Skeletal muscle tissue (tissue), 4 donors: ENCODE data around the gene SPATA31E1. TPM values are rescaled to one million over a fixed set of nuclear protein-coding genes. Genes with fewer than 3 reads are reported as not detected.

ENCODE experiments used
- H3K27ac ChIP-seq: one replicate; pipeline ENCODE4 v1.7.0; 2013; ENCODE audit warnings: mild to moderate bottlenecking, low read depth, low read length, inconsistent platforms
- H3K27me3 ChIP-seq, 3 donors: one replicate each; pipeline ENCODE4 v1.7.0; 2013; ENCODE audit warnings: low read length in 3 of 3; ENCODE audit not compliant: control insufficient read depth in 3 of 3, insufficient read depth in 3 of 3
- H3K36me3 ChIP-seq, 3 donors: one replicate each; pipeline ENCODE4 v1.7.0; 2013; ENCODE audit warnings: low read length in 3 of 3; ENCODE audit not compliant: control insufficient read depth in 3 of 3, insufficient read depth in 3 of 3
- H3K4me1 ChIP-seq, 3 donors: one replicate each; pipeline ENCODE4 v1.7.0; 2013; ENCODE audit warnings: low read length in 3 of 3, mild to moderate bottlenecking in 3 of 3; ENCODE audit not compliant: control insufficient read depth in 3 of 3, insufficient read depth in 3 of 3
- H3K4me3 ChIP-seq, 3 donors: one replicate each; pipeline ENCODE4 v1.7.0; 2013; ENCODE audit warnings: low read length in 3 of 3
- H3K9ac ChIP-seq, 3 donors: one replicate each; pipeline ENCODE4 v1.7.0; 2013; ENCODE audit warnings: low read length in 3 of 3, mild to moderate bottlenecking in 3 of 3, moderate library complexity in 2 of 3, low read depth in 1 of 3
- H3K9me3 ChIP-seq, 3 donors: one replicate each; pipeline ENCODE4 v1.7.0; 2013; ENCODE audit warnings: low read length in 3 of 3; ENCODE audit not compliant: control insufficient read depth in 3 of 3
- total RNA-seq: library from RNA; depleted of rRNA; stranded (reverse); fragments of >200 nt; gene quantifications from one replicate; pipeline ENCODE4 v1.2.3, GENCODE V29; 2014
- donor health status: Osteomylitis.

The SPATA31E1 gene
- total RNA-seq, 1 donor from 2014 or later, result not detected

DNA sequence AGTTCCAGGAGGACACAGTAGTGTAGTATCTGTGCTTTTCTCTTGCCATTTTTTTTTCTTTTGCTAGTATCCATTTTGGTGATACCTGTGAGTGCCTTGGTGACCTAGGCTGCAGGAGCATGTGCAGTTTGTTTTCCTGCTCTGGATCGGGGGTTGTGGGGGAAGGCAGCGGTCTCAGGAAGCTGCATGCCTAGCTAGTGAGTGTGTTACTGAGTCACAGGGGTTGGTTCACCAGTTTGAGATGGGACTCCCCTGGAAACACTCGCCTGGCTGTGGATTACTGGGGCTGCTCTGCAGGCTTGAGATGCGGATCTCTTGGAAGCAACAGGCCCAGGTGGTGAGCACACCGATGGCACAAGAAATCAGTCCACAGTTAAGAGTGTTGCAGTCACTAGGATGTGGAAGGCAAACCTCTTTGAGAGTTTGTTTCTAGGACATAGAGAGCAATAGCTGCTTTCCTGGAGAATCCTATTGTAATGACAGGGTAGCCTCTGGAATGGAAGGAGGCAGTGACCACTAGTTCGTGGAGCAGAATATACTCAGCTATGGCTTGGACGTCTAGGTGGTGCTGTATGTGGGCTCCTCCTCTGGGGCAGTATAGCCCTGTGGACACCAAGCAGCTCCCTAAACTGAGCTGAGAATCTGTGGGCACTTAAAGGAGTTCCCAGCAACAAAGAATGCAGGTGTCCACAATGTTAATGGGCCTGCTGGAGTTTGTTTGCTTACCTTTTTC lies 20.0 kb upstream of the SPATA31E1 start:
- Histone ChIP-seq H3K9ac (no peak overlapping the region), H3K4me3 (no peak overlapping the region), H3K9me3 (peaks cover 3 to 4% (median 3%) of the 10 kb centered on the region in 3 donors), H3K27me3 (no peaks in the 10 kb centered on the region), H3K27ac (no peak overlapping the region), H3K36me3 (no peaks in the 10 kb centered on the region), H3K4me1 (no peaks in the 10 kb centered on the region)

DNA sequence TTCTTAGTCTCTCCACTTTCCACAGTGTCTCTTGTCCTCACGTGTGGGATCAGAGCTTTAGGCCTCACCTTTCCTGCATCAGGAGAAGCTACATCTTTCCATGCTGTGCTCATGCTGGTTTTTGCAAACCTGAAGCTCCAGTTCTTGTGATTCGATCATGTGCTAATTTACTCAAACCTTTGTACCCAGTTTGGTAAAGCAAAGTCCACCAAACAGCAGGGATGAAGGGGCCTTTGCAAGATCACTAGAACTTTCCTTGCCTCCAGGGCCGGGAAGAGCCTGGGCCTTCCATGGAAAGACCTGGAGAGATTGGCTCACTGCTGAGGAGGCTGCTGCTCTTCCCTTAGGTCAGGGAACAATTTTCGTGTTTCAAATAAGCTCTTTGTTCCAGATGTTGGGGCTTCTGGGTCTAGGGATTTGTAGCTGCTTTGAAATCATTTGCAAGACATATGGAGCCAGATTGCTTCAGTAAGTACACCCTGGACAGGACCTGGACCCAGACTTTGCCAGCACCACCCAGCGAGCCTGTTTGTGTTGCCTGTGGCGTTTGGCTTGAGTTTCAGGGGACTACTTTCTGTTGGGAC lies 18.7 kb upstream of the SPATA31E1 start:
- H3K36me3 ChIP-seq, result no peaks in the 10 kb centered on the region
- peaks cover 2 to 4% (median 3%) of the 10 kb centered on the region in 3 donors for H3K9me3 ChIP-seq
- no peak overlapping the region for H3K9ac ChIP-seq
- no peak overlapping the region for H3K27ac ChIP-seq
- no peaks in the 10 kb centered on the region for H3K27me3 ChIP-seq
- H3K4me1 ChIP-seq, result no peaks in the 10 kb centered on the region
- no peak overlapping the region for H3K4me3 ChIP-seq

DNA sequence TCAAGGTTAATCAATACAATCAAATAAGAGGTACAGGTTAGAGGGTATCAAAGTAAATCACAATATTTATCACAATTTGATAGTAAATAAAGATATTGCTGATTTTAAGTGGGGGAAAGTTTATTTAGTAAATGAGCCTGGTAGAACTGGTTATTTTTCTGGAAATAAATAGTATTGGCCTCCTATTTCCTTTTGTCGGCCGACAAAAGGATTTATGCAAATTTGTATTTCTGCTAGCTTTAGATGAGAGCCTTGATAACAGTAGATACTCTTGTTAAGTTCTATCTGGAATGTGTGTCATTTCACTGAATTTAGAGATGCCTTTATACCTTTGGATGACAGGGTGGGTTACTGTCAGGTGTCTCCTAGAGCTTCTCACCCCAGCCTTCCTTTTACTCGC lies 17.8 kb upstream of the SPATA31E1 start:
- Histone ChIP-seq H3K27ac (no peak overlapping the region), H3K4me3 (no peak overlapping the region), H3K4me1 (no peaks in the 10 kb centered on the region), H3K27me3 (no peaks in the 10 kb centered on the region), H3K36me3 (no peaks in the 10 kb centered on the region), H3K9ac (no peak overlapping the region), H3K9me3 (peaks cover 0 to 3% (median 0%) of the 10 kb centered on the region in 3 donors)

DNA sequence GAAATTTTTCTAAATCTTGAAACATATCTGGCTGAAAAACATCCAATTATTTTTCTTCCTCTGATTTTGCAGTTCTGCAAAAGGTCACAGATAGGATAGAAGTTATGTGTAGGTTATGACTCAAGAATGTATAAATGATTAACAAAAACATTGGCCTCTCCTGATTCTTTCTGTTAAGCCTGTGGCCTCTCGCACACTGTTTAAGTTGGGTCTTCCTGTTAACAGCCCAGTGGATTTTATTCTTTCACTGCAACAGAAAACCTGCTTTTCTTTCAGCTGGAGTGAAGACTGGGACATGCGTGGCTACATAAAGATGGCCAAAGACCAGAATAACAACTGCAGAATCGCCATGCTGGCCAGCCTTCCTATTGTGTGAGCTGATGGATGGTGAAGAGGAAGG lies 17.1 kb upstream of the SPATA31E1 start:
- H3K27ac ChIP-seq, result no peak overlapping the region
- peaks cover 0 to 3% (median 0%) of the 10 kb centered on the region in 3 donors for H3K9me3 ChIP-seq
- no peaks in the 10 kb centered on the region for H3K36me3 ChIP-seq
- no peak overlapping the region for H3K9ac ChIP-seq
- H3K4me3 ChIP-seq, result no peak overlapping the region
- no peaks in the 10 kb centered on the region for H3K4me1 ChIP-seq
- H3K27me3 ChIP-seq, result no peaks in the 10 kb centered on the region

DNA sequence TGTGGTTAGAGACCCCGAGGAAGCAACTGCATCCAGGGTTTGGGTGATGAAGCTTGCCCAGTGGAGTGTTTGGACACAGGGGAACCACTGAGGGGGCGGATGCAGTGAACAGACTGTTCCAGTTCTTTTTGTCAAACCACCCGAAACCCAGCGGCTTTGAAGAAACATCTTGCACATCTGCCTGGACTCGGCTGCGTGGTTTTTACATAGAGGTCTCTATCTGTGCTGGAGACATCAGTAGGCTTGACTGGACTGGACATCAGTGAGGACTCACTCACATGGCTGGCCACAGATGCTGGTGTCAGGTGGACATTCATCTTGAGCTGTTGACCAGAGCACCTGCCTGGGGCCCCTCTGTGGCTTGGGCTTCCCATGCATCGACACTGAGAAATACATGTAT lies 15.3 kb upstream of the SPATA31E1 start:
- H3K4me1 ChIP-seq, result no peaks in the 10 kb centered on the region
- no peak overlapping the region for H3K4me3 ChIP-seq
- H3K27ac ChIP-seq, result no peak overlapping the region
- no peaks in the 10 kb centered on the region for H3K27me3 ChIP-seq
- H3K36me3 ChIP-seq, result no peaks in the 10 kb centered on the region
- H3K9me3 ChIP-seq, result no peaks in the 10 kb centered on the region
- H3K9ac ChIP-seq, result no peak overlapping the region

DNA sequence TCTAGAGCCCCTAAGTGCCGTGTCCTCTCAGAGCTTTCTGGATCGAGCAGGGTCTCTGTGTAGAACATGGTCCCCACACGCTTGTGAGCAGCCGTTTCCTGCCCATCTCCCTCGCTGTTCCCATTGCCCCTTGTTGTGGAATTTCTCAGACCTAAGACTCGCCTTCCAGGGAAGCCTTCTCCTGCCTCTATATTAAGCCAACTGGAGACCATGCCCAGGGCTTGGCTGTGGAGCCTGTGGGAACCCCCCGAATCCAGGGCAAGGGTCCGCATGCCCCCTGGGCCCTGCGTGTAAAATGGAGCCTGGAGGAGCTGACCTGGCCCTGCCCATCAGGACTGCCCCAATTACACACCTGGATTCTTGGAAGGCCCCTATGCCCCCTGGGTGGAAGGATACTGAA lies 14.5 kb upstream of the SPATA31E1 start:
- no peaks in the 10 kb centered on the region for H3K4me1 ChIP-seq
- H3K9ac ChIP-seq, result no peak overlapping the region
- H3K9me3 ChIP-seq, result no peaks in the 10 kb centered on the region
- no peak overlapping the region for H3K27ac ChIP-seq
- H3K36me3 ChIP-seq, result no peaks in the 10 kb centered on the region
- no peaks in the 10 kb centered on the region for H3K27me3 ChIP-seq
- no peak overlapping the region for H3K4me3 ChIP-seq

DNA sequence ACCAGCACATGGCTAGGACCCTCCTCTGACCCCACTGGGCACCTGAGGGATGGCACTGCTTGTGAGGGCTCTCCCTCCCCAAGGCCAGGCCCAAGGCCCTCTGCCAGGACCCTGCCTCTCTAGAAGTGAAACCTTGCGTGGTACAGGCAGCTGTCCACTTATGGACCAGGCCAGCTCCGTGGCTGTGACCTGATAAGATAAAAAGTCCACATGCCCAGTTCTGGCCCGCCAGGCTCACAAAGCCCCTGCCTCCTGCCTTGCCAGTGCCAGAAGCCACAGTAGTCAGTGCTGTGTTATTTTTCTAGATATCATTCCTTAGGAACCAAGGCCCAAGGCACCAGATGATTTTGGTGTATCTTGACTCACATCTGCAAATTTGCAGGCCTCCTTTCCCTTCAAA lies 14.0 kb upstream of the SPATA31E1 start:
- Histone ChIP-seq H3K9ac (no peak overlapping the region), H3K4me1 (no peaks in the 10 kb centered on the region), H3K27ac (no peak overlapping the region), H3K9me3 (no peaks in the 10 kb centered on the region), H3K4me3 (no peak overlapping the region), H3K36me3 (no peaks in the 10 kb centered on the region), H3K27me3 (no peaks in the 10 kb centered on the region)

DNA sequence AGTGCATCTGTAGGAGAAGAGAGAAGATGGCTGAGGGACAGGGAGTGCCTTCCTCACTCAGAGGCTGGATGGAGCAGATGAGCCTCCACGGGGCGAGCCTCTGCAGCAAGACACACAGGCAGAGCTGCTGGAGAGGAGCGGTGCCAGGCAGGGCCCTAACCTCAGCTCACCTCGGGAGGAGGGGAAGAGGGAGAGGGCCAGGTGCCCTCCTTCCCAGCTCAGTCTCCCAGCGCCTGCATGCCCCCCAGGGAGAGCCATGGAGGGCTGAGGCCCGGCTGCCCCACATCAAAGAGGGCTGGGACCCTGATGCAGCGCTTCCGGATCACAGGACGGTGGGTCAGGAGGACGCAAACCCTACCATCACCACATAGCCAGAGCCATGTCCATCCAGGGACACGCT lies 13.6 kb upstream of the SPATA31E1 start:
- Histone ChIP-seq H3K27ac (no peak overlapping the region), H3K36me3 (no peaks in the 10 kb centered on the region), H3K4me3 (no peak overlapping the region), H3K9ac (no peak overlapping the region), H3K27me3 (no peaks in the 10 kb centered on the region), H3K9me3 (no peaks in the 10 kb centered on the region), H3K4me1 (no peaks in the 10 kb centered on the region)

DNA sequence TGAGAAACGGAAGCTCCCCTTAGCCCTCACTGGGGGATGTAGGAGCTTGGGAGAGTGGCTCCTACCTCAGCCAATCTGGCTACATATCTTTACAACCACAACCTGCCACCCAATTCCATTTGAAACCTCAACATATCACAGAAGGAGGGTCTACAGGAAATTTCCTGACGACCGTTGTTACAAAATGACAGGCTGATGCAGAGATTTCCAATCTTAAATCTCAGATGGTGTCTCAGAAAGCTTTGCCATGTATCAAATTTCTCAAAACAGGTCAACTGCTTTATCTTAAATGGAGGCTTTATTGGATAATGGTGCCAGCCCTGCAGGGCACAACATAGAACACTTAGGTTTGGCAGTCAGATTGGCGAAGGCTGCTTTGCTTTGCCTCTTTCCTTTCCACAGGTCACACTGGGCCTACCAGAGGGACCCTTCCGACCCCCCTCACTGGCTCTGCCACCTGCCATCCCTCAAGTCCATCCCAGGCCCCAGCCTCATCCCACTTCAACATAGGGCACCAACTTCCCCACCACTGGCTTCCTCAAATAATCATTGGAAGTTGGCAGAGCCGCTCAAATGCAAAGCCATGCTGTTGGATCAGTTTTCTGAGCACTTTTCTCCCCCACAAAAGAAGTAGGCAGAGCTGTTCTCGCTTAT lies 11.1 kb upstream of the SPATA31E1 start:
- H3K27me3 ChIP-seq, result no peaks in the 10 kb centered on the region
- no peaks in the 10 kb centered on the region for H3K9me3 ChIP-seq
- H3K36me3 ChIP-seq, result no peaks in the 10 kb centered on the region
- no peak overlapping the region for H3K4me3 ChIP-seq
- H3K27ac ChIP-seq, result no peak overlapping the region
- H3K9ac ChIP-seq, result no peak overlapping the region
- no peaks in the 10 kb centered on the region for H3K4me1 ChIP-seq

DNA sequence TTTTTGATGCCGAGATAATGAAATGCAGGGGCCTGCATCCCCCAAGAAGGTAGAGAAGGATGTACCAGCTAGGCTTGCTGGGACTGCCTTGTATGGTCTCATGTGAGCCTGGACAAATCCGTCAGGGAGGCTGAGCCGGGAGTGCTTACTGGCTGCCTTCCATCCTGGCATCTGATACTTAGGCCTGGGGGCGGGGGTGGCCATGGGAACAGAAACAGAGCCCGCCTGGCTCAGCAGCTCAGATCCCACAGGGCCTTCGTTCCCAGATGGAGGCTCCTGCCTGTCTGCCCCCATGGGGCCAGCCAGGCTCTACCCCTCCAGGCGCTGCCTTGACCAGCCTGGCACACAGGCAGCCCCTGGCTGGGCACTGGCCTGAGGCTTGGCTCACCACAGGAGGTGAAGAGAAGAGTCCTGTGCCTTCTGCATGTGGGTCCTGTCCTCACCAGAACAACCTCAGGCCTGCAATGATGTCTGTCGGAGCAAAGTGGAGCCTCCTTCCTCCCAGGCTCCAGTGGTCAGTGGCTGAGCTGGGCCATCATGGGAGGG lies 10.5 kb upstream of the SPATA31E1 start:
- H3K27me3 ChIP-seq, result no peaks in the 10 kb centered on the region
- H3K9ac ChIP-seq, result no peak overlapping the region
- no peaks in the 10 kb centered on the region for H3K36me3 ChIP-seq
- no peak overlapping the region for H3K4me3 ChIP-seq
- no peaks in the 10 kb centered on the region for H3K4me1 ChIP-seq
- H3K27ac ChIP-seq, result no peak overlapping the region
- H3K9me3 ChIP-seq, result no peaks in the 10 kb centered on the region
